Stimulated activated CD4-positive, alpha-beta T cell treated with anti-CD3 and anti-CD28 coated beads, Interleukin-2, amount 100 ng/mL, for 4 hours (primary cell): ENCODE data around the gene S100A5.
"Not testable (repeated sequence)": the region's sequence is repeated elsewhere in the genome, so short reads cannot be mapped to it uniquely, and the experiment has no call there.

Experiments
- DNase-seq: peaks from one replicate; pipeline ENCODE4 v3.0.0-alpha.2; 2020; ENCODE audit warnings: low read depth

S100A5 gene

DNA sequence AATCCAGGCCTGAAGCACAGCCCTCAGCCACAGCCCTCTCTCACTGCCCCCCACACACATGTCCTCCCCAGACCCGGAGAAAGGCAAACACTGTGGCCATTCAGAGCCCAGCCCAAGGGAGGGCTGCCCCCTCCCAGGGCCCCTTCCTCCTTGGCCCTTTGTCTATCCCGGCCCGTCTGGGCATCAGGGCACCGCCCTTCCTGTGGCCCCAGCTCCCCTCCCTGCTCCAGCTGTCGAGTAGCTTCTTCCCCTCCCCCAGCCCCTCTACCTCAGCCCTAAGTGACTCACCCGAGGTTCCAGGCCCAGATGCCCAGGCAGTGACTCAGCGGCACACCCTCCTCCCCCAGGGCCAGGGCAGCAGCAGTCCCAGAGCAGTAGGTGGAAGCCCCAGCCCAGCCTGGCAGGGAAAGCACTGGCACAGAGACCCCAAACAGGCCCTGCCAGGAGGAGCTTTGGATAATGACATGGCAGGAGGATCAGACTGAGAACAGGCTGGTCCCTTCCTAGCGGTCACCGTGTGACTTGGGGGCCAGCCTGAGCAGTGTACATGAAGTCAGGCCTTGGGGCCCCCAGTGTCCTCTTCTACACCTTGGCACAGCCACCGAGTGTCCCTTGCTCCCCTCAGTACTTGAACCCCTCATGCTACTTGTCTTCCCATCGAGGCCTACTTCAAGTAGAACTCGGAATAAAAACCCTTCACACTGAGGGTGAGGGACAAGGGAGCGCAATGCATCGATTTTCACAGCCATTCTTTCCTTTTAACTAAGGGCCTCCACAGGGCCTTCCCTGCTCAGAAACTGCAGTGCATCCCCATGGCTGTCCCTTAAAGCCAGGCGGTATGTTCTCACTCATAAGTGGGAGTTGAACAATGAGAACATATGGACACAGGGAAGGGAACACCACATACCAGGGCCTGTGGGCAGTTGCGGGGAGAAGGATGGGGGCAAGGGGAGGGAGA lies 26.0 kb upstream of the S100A5 start:
- DNase-seq: peak; percentile 91

DNA sequence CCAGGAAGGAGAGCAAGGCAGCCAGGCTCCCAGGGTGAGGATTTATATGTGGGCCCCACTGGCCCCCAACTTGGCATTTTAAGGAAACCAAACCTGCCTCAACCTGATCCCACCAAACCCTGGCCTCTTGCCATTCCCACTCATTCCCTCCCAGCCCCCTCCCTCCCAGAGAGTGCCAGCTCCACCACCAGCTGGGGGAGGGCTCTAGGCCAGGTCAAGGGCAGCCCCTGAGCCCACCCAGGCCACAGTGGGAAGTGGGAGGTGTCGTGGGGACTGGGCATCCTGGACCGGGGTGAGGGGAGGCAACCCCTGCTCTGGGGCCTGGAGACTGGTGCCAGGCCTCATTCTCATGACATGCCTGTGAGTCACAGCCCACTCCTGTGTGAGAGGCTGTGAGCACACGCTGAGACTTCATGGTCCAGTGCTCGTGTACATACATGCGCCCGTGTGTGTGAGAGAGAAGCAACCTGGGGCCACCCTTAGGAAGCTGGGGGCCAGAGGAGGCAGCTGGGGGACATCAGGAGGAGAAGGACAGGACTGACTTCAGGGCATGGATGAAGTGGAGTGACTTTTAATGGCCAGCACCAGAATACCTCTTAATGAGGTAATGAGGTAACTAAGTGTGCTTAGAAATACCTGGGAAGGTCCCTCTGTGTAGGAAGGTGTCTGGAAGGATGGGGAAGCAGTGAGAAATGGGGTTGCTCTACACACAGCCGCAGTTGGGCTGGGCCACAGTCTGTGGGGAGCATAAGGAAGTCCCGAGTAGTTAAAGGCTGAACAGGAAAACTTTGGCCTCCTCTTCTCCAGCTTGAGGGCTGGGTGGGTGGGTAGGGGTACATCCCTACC lies 25.0 kb upstream of the S100A5 start, which contains the start of gene S100A2:
TSS of gene S100A2 (minus strand) at position 316 of the 846 bp plus-strand sequence. CDS start 1,967 bp downstream, outside the sequence.
- DNase-seq: peak; percentile 54

DNA sequence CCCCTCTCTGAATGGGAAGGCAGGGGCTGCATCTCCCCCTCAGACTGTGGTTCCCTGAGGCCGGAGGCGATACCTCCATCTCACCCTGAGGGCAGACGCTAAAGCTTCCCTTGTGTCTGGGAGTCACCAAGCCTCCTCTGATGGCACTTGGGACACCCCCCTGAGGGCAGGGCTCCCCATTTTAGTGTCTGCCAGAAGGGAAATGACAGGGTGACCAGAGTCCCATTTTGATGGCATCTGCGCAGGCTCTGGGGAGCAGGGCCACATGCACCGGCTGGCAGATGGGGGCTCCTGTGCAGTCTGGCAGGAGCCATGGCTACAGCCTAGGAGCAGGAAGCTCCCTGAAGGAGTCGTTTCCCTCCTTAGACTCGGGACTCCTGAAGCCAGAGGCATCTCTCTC lies 23.3 kb upstream of the S100A5 start:
- DNase-seq: no peak

DNA sequence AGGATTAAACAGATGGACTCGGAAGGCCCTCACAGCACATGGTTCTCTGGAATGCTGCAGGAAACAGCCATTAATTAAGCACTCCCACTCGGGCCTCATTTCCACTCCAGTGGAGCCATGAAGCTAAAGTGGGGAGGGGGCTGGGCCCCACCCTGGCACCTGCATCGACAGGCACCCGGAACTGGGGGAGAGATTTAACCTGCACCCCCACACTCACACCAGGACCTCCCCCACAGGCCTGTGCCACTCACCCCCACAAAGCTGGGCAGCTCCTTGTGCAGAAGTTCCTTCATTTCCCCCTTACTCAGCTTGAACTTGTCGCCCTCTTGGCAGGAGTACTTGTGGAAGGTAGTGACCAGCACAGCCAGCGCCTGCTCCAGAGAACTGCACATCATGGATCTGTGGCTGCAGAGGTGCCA lies 22.8 kb upstream of the S100A5 start:
- DNase-seq: no peak

DNA sequence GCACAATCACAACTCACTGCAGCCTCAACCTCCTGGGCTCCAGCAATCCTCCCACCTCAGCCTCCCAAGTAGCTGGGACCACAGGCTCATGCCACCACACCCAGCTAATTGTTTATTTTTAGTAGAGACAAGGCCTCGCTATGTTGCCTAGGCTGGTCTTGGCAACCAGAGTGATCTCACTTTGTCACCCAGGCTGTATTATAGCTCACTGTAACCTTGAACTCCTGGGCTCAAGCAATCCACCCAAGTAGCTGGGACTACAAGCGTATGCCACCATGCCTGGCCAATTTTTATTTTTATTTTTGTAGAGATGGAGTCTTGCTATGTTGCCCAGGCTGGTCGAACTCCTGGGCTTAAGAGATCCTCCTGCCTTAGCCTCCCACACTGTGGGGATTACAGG lies 21.3 kb upstream of the S100A5 start:
- not testable (repeated sequence) for DNase-seq

DNA sequence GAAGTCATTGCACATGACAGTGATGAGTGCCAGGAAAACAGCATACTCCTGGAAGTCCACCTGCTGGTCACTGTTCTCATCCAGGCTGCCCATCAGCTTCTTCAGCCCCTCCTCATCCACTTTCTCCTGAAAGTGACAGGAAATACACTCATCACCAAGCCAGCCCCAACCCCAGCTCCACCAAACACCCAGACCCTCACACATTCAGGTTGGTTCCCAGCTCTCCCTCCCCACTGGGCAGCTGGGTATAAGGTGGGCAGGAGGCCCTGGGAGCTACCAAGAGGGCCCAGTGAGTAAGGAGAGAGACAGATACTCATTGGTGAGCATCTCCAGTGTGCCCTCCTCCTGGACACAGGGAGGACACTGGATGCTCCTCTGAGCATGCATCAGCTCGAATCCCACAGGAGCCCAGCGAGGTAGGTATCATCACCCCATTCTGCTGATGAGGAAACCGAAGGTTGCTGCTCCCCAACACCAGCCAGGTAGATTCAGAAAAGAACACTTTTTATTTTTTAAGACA lies 20.8 kb upstream of the S100A5 start:
- DNase-seq: no peak

DNA sequence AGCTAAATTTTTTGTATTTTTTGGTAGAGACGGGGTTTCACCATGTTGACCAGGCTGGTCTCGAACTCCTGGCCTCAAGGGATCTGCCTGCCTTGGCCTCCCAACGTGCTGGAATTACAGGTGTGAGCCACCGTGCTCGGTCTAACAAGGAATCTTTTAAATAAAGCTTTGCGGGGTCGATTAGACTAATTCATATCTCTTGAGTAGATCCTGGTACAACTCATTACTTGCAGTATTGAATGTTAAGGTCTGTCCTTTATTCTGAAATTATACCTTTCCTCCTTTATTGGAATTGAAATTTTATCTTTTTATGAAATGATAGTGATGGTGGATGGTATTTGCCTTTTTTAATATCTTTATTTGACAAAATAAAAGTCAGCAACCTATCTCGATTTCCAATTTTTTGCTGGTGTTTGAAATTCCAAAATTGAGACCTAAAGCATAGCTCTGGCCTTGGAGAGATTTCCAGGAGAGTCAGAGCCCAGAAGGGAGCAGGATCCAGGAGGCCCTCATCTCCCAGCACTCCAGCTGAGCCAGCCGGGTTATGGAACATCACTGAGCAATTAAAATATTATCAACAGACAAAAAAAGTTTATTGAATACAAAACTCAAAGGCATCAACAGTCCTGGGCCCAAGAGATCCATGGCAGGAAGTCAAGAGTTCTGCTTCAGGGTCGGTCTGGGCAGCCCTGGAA lies 20.2 kb upstream of the S100A5 start:
- no peak for DNase-seq

DNA sequence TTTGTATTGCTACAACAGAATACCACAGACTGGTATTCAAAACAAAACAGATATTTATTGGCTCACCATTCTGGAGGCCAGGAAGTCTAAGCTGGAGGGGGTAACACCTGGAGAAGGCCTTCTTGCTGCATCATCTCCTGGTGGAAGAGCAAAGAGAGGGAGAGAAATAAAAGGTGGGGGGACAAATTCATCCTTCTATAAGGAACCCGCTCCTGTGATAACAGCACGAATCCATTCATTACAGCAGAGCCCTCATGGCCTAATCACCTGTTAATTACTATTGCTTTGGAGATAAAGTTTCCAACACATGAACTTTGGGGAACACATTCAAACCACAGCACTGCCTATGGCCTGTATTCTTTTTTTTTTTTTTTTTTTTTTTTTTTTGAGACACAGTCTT lies 19.5 kb upstream of the S100A5 start:
- DNase-seq: no peak

DNA sequence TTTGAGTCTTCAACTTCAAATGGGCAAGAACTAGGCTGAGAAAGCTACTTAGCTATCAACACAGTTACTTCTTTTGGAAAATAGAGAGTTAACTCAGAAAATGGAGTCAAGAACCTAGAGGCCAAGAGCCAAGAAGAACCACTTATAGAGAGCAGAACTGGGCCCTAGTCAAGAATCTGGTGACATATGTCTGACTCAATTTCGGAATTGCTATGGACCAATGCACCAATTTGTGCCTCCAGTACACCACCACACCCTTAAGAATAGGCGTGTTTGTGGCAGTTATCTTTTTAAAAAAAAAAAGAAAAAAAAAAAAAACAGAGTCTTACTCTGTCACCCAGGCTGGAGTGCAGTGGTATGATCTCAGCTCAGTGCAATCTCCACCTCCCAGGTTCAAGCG lies 17.1 kb upstream of the S100A5 start:
- DNase-seq: no peak

DNA sequence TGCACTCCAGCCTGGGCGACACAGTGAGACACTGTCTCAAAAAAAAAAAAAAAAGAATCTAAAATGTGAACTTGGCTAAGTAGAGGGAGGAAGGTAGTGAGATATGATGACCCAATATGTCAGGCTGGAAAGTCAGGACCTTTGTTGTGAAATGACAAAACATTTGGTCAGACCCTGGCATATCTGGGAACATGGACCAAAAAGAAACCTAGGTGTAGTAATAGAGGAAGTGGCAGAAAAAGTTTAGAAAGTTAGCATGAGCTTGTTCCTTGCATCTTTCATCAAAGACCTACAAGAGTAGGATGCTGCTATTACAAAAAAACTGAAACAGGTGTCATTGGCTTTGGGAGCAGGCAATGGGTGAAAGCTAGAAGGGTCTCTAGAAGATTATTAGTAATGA lies 15.6 kb upstream of the S100A5 start:
- DNase-seq: no peak

DNA sequence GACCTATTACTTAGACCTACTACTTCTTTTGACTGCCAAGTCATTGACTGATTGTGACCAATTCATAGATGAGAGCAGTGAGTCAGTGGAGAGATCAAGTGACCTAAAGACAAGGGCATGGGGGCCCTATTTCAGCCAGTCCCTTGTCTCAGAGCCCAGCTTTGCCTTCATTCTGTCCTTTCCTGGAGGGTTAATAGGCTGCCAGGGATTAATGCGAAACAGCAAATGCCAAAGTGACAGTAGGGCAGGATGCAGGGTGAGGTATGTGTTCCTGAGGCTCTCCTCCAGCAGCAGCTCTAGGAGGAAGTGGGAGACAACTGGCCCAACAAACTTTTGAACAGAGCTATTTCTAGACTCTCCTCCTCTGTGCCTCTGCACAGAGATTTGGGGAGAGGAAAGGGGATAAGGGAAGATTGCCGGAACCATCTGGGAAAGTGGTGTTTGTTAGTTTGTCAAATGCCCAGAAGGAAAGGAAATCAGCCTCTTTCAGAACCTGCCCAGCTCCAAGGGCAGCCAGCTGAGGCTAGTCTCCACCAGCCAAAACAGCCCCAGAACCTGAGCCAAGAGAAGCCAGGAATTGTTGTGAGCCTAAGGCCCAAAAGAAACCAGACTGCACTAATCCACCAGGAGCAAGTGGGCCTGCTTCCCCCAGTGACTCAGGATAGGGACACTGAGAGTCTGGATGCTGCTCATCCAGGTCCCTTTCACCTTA lies 13.3 kb upstream of the S100A5 start:
- no peak for DNase-seq

DNA sequence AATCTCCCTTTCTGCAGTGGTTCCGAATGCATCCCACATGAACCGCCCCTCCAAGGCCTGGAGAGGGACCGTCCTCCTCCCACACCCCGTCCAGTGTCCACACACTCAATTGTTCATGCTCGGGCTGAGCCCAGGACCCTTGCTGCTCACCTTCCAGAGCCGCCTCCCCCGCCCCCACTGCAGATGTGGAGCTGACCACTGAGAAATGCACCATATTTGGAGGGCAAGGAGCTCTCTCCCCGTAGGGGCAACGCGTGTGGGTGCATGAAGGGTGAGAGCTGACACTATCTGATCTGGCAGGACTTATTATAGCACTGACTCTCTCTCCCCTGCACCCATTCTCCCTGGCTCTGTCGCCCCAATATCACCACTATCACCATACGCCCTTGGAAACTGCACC lies 12.4 kb upstream of the S100A5 start:
- no peak for DNase-seq

DNA sequence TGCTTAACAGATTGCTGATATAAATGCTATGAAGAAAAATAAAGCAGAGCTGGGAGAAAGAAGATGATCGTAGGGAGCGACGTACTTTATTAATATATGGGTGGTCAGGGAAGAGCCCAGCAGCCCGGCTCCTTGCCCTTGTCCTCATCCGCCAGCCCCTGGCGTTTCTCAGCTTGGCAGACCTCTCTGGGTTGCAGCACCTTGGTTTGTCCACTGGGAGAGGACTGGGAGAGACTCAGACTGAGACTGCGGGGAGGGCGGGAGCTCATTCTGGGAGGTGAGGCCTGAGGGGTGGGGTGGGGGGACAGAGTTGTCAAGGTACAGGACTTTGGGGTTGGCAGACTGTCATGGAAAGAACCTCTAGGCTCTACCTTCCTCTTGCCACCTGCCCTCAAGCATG lies 11.6 kb upstream of the S100A5 start:
- DNase-seq: no peak

DNA sequence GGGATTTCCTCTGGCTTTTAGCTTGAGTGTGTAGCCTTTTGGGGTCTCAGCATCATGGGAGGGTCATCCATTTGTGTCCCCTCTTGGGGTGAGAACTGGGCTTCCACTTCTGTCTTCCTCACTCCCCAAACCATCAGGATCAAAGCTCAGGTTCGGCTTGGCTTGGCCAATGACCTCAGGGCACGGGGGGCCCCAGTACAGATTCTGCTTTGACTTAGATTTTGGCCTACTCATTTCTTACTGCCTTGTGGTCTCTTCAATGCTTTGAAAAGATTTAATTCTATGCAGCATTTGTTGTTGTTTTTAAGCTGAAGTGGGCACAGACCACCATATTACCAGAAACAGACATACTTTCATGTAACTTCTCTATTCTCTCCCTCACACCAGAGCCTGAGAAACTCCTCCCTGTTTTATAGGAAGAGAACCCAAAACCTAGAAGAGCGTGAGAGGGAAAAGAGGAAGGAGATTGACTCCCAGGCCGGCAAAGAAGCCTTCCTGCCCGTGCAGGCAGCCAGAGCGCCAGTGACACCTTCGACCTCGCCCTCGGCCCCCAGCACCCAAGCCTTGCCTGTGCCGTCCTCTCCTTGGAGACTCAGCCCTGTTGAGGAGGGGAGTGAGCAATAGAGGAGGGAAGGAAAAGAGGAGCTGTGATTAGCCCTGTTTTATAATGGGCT lies 10.2 kb upstream of the S100A5 start:
- no peak for DNase-seq

DNA sequence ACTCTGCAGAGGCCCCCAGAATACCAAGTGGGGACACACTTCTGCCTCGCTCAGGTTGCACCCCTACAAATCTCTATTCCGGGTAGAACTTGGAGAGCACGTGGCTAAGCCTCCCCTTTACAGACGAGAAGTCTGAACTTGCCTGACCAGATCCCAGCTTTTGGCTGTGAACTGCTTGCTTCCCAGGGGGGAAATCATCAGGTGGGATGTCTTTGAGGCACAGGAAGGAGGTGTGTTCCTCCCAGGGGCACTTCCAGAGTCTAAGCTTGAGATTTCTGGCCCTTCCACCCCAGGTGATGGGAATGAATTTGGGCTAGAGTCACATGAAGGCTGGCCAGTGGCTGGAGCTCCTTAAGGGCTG lies 9.6 kb upstream of the S100A5 start:
- no peak for DNase-seq

DNA sequence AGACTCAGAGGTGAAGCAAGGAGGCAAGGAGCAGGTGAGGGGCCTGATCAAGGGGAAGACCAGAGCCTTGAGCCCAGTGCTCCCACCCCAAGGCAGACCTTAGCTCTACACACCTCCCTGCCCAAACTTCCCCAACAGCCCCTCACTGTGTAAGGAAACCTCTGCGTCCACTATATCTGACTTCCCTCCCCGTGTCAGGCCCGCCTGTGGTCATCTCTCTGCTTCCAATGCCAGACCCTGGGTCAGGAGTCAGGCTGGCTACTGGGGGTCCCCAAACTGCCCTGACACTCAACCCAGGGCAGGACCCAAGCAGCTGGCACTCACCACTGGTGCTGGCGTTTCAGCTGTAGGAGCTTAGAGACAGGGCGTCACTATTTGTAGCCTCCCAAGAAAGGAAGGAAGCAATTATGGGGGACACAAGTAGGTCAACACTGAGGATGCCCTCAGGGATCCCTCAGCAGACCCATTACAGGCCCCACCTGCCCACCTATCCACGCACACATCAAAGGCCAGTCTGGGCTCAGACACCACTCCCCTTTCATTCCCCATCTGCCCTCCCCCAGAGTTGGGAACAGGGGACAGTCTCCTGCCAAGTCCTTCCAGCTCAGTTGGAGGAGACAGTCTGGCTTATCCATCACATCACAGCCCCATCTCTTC lies 9.1 kb upstream of the S100A5 start:
- DNase-seq: no peak

DNA sequence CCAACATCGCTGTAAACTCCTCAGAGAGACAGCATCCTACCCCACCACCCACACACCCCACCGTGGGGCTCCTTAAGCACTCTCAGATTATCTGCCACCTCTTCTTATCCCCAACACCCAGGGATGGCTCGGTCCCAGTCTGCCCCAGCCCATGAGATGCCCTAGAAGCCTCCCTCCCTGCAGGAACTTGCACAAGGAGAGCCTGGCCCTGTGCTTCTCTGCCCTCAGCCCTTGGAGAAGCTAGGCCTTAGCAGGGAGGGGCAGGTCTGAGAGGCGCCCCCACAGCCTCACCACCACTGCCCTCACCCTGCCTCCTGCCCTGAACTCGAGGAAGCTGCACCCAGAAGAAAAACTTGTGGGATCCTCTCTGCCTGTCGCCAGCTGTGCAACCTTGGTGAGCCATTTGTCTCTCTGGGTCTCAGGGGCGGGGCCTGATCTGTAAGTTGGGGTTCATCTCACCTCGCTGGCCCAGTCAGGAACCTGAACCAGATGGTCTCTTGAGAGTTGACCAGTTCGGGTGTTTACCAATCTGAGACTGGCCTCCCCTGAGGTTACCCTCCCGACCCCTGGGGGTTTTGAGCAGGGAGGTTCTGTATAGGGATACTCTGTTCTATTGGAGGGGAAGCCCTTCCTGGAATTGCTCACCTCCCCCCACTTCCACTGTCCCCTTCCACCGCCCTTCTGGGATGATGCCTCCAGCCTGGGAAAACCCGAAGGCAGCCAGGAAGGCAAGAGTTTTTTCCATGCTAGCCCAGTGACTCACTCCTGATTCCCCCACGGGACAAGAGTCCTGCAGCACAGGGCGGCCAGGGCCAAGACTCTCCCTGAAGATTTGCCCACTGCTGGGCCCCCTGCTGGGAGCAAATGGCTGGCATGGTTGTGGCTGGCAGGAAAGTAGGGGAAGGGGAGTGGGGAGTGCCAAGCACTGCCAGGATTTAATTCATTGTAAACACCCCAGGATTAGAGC lies 8.3 kb upstream of the S100A5 start, which contains the start of gene S100A3:
TSS of gene S100A3 (minus strand) at position 537 of the 967 bp plus-strand sequence. CDS start 773 bp downstream, outside the sequence.
- DNase-seq: no peak

DNA sequence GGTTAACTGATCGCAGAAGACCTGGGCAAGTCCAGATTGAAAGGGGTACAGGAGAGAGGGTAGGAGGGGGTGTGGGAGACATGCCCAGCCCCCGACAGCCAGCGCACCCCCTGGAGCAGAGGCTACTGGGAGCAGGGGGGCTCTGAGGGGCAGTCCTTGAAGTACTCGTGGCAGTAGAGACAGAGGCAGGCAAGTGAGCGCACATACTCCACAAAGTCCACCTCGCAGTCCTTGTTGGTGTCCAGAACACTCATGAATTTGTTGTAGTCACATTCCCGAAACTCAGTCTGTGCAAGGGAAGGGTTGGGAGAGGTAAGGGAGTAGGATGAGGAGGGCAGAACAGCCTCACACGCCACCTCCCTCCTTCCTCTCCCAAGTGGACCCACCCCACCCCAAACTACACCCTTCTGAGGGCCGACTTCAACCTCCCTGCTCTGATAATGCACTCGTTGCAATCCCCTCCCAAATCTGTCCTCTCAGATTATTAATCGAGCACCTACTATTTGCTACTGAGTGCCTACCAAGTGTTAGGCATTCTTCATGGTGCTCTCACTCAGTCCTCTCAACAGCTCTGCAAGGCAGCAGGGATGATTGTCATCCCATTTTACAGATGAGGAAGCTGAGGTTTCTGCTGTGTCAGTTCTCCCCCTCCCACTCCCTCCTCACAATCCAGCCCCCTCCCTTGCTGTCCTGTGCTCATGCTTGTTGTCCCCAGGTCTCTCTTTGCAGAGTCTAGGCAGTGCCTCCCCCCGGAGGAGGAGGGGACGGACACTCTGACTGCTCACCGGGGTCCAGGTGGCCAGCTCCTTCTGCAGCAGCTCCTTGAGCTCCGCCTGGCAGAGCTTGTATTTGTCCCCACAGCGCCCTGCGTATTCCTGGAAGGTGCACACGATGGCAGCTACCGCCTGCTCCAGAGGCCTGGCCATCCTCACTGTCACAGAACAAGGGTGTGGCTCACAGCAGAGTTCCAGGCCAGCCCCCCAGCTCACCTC lies 7.1 kb upstream of the S100A5 start:
- DNase-seq: no peak
